ENCODE results near the gene ZNF425.

DNA sequence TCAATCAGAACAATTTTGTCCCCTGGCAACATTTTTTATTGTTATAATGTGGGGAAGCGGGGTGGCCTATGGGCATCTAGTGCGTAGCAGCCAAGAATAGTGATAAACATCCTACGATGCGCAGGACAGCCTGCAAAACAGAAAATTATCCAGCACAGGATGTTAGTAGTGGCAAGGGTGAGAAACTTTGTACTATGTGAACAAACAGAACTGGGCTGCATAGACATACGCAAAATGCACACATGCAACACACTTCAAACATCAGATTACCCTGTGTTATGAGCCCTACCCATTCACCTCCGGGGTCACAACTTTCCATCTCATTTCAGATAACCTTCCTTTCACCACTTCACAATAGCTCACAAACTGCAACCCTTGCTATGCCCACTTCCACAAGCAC is 38.7 kb downstream of the ZNF425 start:
- no peak for TF ChIP-seq POLR2AphosphoS5 (IDR thresholded peaks at IDR 0.05)
- TF ChIP-seq, protein P1, sequence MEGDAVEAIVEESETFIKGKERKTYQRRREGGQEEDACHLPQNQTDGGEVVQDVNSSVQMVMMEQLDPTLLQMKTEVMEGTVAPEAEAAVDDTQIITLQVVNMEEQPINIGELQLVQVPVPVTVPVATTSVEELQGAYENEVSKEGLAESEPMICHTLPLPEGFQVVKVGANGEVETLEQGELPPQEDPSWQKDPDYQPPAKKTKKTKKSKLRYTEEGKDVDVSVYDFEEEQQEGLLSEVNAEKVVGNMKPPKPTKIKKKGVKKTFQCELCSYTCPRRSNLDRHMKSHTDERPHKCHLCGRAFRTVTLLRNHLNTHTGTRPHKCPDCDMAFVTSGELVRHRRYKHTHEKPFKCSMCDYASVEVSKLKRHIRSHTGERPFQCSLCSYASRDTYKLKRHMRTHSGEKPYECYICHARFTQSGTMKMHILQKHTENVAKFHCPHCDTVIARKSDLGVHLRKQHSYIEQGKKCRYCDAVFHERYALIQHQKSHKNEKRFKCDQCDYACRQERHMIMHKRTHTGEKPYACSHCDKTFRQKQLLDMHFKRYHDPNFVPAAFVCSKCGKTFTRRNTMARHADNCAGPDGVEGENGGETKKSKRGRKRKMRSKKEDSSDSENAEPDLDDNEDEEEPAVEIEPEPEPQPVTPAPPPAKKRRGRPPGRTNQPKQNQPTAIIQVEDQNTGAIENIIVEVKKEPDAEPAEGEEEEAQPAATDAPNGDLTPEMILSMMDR (IDR thresholded peaks at IDR 0.05): no peak
- no peak for TF ChIP-seq POLR2A (IDR thresholded peaks at IDR 0.05)

Measured in upper lobe of left lung (tissue), 4 donors.